ENCODE results near the gene FOSL1. TPM values are rescaled to one million over a fixed set of nuclear protein-coding genes. Genes with fewer than 3 reads are reported as not detected.

Gene FOSL1
- total RNA-seq, 4 donors from 2014 or later, result 0.36 to 9.3 (median 5.2) TPM

DNA sequence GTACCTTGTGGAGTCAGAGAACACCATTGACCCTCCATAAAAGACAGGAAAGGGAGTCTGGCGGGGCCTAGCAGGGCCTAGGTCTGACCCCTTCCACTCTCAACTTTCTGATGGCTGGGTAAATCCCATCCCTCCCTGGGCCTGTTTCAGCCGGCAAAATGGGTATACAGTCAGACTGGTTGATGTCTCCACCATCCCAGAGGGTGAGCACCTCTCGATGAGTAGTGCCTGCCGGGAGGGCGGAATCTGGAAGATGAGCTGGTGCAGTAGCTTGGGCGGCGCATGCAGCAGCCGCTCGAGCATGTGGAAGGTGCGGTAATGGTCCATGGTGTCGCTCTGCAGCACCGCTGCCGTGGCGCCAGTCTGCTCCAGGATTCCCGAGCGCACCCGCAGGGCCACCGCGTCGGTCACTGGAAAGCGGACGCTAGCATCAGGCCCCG, 12.4 kb downstream of the FOSL1 start:
- in situ Hi-C loops (cut with MboI; ENCODE audit: low sequenced_read_pairs in 4 of 4) (loop anchor here (10.0 kb wide), 3 partner anchors 77 to 107 kb away; partner anchors contain the start of gene SART1 (in 1 of the 4)), intact Hi-C loops (cut with DNase I; ENCODE audit: low total_unique reads) (loop anchor here (1.0 to 2.0 kb wide), 6 partner anchors 14 to 115 kb away; partner anchors contain the start of genes BANF1, C11orf68, DRAP1 and EIF1AD)
- Histone ChIP-seq H3K9me3 (no peaks in the 10 kb centered on the region), H3K27ac (peak overlapping the region; percentile 93 to 98 (median 96)), H3K4me3 (peak overlapping the region; percentile 66 to 86 (median 78)), H3K4me1 (peaks cover 37 to 39% of the 10 kb centered on the region in 2 donors), H3K27me3 (no peaks in the 10 kb centered on the region), H3K36me3 (peaks cover 0 to 32% of the 10 kb centered on the region in 2 donors)
- TF ChIP-seq POLR2A (IDR thresholded peaks at IDR 0.05), result no peak
- TF ChIP-seq, protein P1, sequence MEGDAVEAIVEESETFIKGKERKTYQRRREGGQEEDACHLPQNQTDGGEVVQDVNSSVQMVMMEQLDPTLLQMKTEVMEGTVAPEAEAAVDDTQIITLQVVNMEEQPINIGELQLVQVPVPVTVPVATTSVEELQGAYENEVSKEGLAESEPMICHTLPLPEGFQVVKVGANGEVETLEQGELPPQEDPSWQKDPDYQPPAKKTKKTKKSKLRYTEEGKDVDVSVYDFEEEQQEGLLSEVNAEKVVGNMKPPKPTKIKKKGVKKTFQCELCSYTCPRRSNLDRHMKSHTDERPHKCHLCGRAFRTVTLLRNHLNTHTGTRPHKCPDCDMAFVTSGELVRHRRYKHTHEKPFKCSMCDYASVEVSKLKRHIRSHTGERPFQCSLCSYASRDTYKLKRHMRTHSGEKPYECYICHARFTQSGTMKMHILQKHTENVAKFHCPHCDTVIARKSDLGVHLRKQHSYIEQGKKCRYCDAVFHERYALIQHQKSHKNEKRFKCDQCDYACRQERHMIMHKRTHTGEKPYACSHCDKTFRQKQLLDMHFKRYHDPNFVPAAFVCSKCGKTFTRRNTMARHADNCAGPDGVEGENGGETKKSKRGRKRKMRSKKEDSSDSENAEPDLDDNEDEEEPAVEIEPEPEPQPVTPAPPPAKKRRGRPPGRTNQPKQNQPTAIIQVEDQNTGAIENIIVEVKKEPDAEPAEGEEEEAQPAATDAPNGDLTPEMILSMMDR (IDR thresholded peaks at IDR 0.05 in 4 of 5, conservative IDR thresholded peaks at IDR 0.05 in 1 of 5), result no peak
- ATAC-seq (no peak), DNase-seq (no peak)

DNA sequence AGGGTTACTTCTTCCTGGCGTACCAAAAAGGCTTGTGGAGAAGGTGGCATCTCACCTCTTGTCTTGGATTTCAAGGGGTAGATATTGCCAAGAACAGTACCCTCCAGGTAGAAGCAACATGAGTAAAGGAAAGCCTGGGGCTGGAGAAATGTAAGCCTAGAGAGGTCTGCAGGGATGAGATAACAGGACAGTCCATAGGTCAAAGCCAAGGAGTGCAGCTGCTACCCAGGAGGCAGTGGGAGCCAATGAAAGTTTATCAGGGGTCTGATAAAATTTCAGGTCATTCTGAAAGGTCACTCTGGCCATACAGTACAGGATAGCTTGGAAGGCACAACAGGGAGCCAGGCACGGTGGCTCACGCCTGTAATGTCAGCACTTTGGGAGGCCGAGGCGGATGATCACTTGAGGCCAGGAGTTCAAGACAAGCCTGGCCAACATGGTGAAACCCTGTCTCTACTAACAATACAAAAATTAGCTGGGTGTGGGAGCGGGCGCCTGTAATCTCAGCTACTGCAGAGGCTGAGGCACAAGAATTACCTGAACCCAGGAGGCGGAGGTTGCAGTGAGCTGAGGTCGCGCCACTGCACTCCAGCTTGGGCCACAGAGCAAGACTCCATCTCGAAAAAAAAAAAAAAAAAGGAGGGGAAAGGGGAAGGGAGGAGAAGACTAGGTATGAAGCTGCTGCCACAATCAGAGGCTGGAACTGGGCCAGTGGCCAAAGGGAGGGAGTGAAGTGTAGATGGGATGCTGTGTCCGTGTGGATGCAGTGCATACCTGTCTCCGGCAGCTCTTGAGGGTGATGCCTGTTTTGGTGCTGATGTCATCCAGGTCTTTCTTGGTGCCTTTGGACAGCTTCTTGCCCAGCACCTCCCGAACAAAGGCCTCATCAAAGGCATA, 13.1 kb downstream of the FOSL1 start:
- no peak for DNase-seq
- TF ChIP-seq, protein P1 (IDR thresholded peaks at IDR 0.05 in 4 of 5, conservative IDR thresholded peaks at IDR 0.05 in 1 of 5), result no peak
- no peak for TF ChIP-seq POLR2A (IDR thresholded peaks at IDR 0.05)
- peaks cover 0 to 38% of the 10 kb centered on the region in 2 donors for H3K36me3 ChIP-seq

DNA sequence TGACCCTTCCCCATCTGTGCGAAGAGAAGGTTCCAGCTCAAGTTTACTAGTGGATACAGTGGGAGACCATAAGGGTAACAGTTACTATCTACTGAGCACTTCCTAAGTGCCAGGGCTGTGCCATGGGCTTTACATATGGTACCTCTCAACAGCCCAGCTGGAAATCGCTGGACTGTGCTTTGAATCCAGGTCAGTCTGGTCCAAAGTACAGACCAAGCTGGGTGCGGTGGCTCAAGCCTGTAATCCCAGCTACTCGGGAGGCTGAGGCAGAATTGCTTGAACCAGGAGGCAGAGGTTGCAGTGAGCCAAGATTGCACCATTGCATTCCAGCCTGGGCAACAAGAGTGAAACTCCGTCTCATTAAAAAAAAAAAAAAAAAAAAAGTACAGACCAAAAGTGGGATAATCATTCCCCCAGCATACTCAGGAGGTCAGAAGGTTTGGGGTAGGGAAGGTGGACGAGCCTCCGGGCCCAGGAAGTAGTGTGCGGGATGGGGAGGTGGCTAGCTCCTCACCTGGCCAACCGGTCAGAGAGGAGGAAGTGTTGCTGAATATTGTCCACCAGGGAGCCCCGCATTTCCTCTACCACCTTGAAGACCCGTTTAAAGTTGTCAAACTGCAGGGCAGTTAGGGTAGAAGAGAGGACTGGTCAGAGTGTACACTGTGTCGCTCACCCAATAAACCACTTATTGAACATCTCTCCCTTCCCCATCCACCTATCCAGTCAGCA, 14.2 kb downstream of the FOSL1 start:
- DNase-seq (no peak), ATAC-seq (no peak)
- H3K9me3 ChIP-seq, result no peaks in the 10 kb centered on the region
- TF ChIP-seq POLR2A (IDR thresholded peaks at IDR 0.05), result no peak
- TF ChIP-seq, protein P1 (IDR thresholded peaks at IDR 0.05 in 4 of 5, conservative IDR thresholded peaks at IDR 0.05 in 1 of 5), result no peak
- in situ Hi-C loops (cut with MboI; ENCODE audit: low sequenced_read_pairs in 4 of 4), result loop anchor here (10.0 kb wide), 3 partner anchors 79 to 109 kb away; partner anchors contain the start of gene SART1 (in 1 of the 4)
- H3K27me3 ChIP-seq, result no peaks in the 10 kb centered on the region
- no peak overlapping the region for H3K27ac ChIP-seq
- intact Hi-C loops (cut with DNase I; ENCODE audit: low total_unique reads), result no loop called here
- H3K4me3 ChIP-seq, result no peak overlapping the region
- peaks cover 21 to 24% of the 10 kb centered on the region in 2 donors for H3K4me1 ChIP-seq
- H3K36me3 ChIP-seq, result peaks cover 0 to 44% of the 10 kb centered on the region in 2 donors

More for the DNA sequence above, 13.1 kb downstream of the FOSL1 start:
- intact Hi-C loops (cut with DNase I; ENCODE audit: low total_unique reads), result no loop called here
- peak overlapping the region; percentile 93 to 98 (median 96) for H3K27ac ChIP-seq
- no peaks in the 10 kb centered on the region for H3K9me3 ChIP-seq
- in situ Hi-C loops (cut with MboI; ENCODE audit: low sequenced_read_pairs in 4 of 4), result loop anchor here (10.0 kb wide), 3 partner anchors 78 to 108 kb away; partner anchors contain the start of gene SART1 (in 1 of the 4)
- peaks cover 30 to 33% of the 10 kb centered on the region in 2 donors for H3K4me1 ChIP-seq
- ATAC-seq, result no peak
- no peaks in the 10 kb centered on the region for H3K27me3 ChIP-seq
- peak overlapping the region; percentile 66 to 86 (median 78) for H3K4me3 ChIP-seq

DNA sequence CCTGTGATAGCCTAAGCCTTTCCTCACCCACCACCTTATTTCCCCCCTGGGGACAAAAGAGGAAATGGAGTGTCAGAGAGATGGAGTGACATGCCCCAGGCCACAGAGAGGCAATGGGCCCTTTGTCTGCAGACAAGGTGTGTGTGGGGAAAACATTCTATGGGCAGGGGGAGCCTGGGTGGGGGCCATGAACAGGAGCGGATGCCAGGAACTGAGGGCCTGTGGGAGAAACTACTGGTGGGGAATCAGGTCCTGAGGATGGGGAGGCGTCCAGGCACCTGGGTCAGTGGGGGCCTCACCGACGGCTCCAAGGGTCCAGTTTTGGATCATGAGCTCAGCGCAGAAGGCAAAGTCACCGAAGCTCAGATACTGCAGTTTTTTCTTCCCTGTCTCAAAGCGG, 15.0 kb downstream of the FOSL1 start:
- peaks cover 0 to 44% of the 10 kb centered on the region in 2 donors for H3K36me3 ChIP-seq
- no peak overlapping the region for H3K27ac ChIP-seq
- H3K4me1 ChIP-seq, result peaks cover 21 to 24% of the 10 kb centered on the region in 2 donors
- H3K4me3 ChIP-seq, result no peak overlapping the region
- intact Hi-C loops (cut with DNase I; ENCODE audit: low total_unique reads) (no loop called here), in situ Hi-C loops (cut with MboI; ENCODE audit: low sequenced_read_pairs in 4 of 4) (loop anchor here (10.0 kb wide), 3 partner anchors 80 to 110 kb away; partner anchors contain the start of gene SART1 (in 1 of the 4))
- H3K27me3 ChIP-seq, result no peaks in the 10 kb centered on the region
- DNase-seq (no peak), ATAC-seq (no peak)
- no peaks in the 10 kb centered on the region for H3K9me3 ChIP-seq
- TF ChIP-seq, protein P1 (IDR thresholded peaks at IDR 0.05 in 4 of 5, conservative IDR thresholded peaks at IDR 0.05 in 1 of 5), result no peak
- no peak for TF ChIP-seq POLR2A (IDR thresholded peaks at IDR 0.05)
